ENCODE data around the gene REP15. TPM values are rescaled to one million over a fixed set of nuclear protein-coding genes. Genes with fewer than 3 reads are reported as not detected.

Gene REP15
- total RNA-seq, 1 donor from 2014 or later, result 1.2 TPM

Other genes with a start within 250 kb of the REP15 start
- not detected for gene SMCO2, start 249.7 kb upstream of the REP15 start, total RNA-seq
- 120 TPM for gene PPFIBP1, start 172.2 kb upstream of the REP15 start, total RNA-seq
- gene MRPS35, start 14.4 kb downstream of the REP15 start, total RNA-seq, result 52.0 TPM
- gene KLHL42, start 83.8 kb downstream of the REP15 start, total RNA-seq, result 38.4 TPM
- gene MANSC4, start 83.8 kb downstream of the REP15 start, total RNA-seq, result not detected